ENCODE data around the gene ZBTB7C.

ZBTB7C gene

DNA sequence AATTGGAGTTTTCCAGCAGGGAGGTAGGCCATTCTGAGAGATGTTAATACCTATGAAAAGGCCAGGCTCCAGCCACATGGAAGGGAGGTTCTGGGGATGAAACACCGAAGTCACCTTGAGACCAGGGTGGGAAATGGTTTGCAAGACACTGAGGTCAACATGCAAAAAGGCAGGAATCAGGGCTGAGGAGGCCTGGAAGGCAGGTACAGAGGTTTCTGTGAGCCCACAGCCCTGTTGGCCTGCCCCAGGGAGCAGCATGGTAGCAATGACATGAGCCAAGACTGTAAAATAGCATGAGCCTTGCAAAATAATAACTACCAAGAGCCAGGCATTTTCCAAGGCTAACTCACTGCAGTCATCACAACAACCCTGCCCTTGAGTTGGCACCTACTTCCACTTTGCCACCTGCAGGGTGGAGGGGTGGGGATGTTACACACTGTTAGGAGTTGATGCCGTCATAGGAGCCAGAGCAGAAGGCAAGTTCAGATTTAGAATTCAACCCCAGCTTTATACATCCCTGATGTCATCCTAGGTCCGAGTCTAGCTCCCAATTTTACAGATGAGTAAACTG, 61.3 kb downstream of the ZBTB7C start:
- Histone ChIP-seq H3K4me3 (ENCODE audit: low read depth in 1 of 2, low read length in 2 of 2) (no peak overlapping the region), H3K27me3 (ENCODE audit: low read depth, low read length) (no peaks in the 10 kb centered on the region), H3K4me1 (ENCODE audit: control insufficient read depth in 1 of 2, insufficient read depth in 2 of 2, low read length in 2 of 2) (no peaks in the 10 kb centered on the region), H3K9me3 (ENCODE audit: control insufficient read depth in 1 of 2, low read length in 2 of 2) (no peaks in the 10 kb centered on the region), H3K36me3 (ENCODE audit: control insufficient read depth in 1 of 2, insufficient read depth in 2 of 2, low read length in 2 of 2) (no peaks in the 10 kb centered on the region), H3K27ac (ENCODE audit: low read length) (no peak overlapping the region)

- Histone ChIP-seq H3K27me3 (ENCODE audit: low read depth, low read length) (no peaks in the 10 kb centered on the region), H3K4me1 (ENCODE audit: control insufficient read depth in 1 of 2, insufficient read depth in 2 of 2, low read length in 2 of 2) (peaks cover 0 to 6% of the 10 kb centered on the region in 2 donors), H3K36me3 (ENCODE audit: control insufficient read depth in 1 of 2, insufficient read depth in 2 of 2, low read length in 2 of 2) (no peaks in the 10 kb centered on the region), H3K4me3 (ENCODE audit: low read depth in 1 of 2, low read length in 2 of 2) (no peak overlapping the region), H3K27ac (ENCODE audit: low read length) (no peak overlapping the region), H3K9me3 (ENCODE audit: control insufficient read depth in 1 of 2, low read length in 2 of 2) (no peaks in the 10 kb centered on the region)
Measured at GRCh38 chr18:48345596-48345995, 63.6 kb downstream of the ZBTB7C start.

- H3K27ac ChIP-seq (ENCODE audit: low read length), result no peak overlapping the region
Measured at GRCh38 chr18:48342581-48342980, 66.6 kb downstream of the ZBTB7C start.

DNA sequence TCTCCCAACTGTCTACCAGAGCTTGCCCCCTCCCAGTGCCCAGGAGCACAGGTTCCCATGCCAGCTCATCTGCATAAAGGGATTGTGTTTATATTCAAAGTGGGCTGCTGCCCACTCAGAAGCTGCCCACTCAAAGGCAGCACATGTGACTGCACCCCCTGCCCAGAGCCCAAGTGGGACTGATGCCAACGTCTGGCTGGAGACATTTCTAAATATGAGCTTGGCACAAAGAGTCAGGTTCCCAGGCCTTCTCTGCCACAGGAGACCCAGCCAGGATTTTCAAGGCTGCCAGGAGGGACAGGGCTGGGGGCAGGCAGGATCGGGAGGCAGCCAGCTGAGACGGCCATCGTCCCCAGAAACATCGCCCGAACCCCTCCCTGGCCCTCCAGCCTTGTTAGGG, 67.1 kb downstream of the ZBTB7C start:
- H3K4me3 ChIP-seq (ENCODE audit: low read depth in 1 of 2, low read length in 2 of 2), result no peak overlapping the region
- H3K27ac ChIP-seq (ENCODE audit: low read length), result no peak overlapping the region
- no peaks in the 10 kb centered on the region for H3K27me3 ChIP-seq (ENCODE audit: low read depth, low read length)
- H3K36me3 ChIP-seq (ENCODE audit: control insufficient read depth in 1 of 2, insufficient read depth in 2 of 2, low read length in 2 of 2), result no peaks in the 10 kb centered on the region
- peaks cover 0 to 6% of the 10 kb centered on the region in 2 donors for H3K4me1 ChIP-seq (ENCODE audit: control insufficient read depth in 1 of 2, insufficient read depth in 2 of 2, low read length in 2 of 2)
- no peaks in the 10 kb centered on the region for H3K9me3 ChIP-seq (ENCODE audit: control insufficient read depth in 1 of 2, low read length in 2 of 2)

More at GRCh38 chr18:48342581-48342980, 66.6 kb downstream of the ZBTB7C start:
- Histone ChIP-seq H3K9me3 (ENCODE audit: control insufficient read depth in 1 of 2, low read length in 2 of 2) (no peaks in the 10 kb centered on the region), H3K4me3 (ENCODE audit: low read depth in 1 of 2, low read length in 2 of 2) (no peak overlapping the region), H3K27me3 (ENCODE audit: low read depth, low read length) (no peaks in the 10 kb centered on the region), H3K36me3 (ENCODE audit: control insufficient read depth in 1 of 2, insufficient read depth in 2 of 2, low read length in 2 of 2) (no peaks in the 10 kb centered on the region), H3K4me1 (ENCODE audit: control insufficient read depth in 1 of 2, insufficient read depth in 2 of 2, low read length in 2 of 2) (peaks cover 0 to 6% of the 10 kb centered on the region in 2 donors)

DNA sequence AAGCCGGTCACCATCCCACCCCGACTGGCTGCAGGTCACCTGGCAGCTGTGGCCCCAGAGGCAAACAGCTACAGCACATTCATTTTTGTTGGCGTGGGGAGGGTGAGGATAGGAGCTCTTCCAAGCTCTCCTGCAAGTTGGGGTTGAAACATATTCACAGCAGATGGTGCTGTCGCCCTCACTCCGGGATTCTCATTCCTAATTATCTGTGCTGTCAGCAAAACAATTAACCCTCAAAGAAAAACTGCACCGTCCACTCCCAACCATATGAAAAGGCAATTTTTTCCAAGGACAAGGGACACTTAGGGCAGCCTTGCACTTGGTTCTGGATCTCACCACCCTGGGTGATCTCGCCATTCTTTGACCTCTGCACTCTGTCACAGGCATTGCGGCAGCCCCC, 68.6 kb downstream of the ZBTB7C start:
- H3K9me3 ChIP-seq (ENCODE audit: control insufficient read depth in 1 of 2, low read length in 2 of 2), result no peaks in the 10 kb centered on the region
- no peaks in the 10 kb centered on the region for H3K36me3 ChIP-seq (ENCODE audit: control insufficient read depth in 1 of 2, insufficient read depth in 2 of 2, low read length in 2 of 2)
- H3K27me3 ChIP-seq (ENCODE audit: low read depth, low read length), result no peaks in the 10 kb centered on the region
- H3K4me1 ChIP-seq (ENCODE audit: control insufficient read depth in 1 of 2, insufficient read depth in 2 of 2, low read length in 2 of 2), result peaks cover 0 to 6% of the 10 kb centered on the region in 2 donors
- no peak overlapping the region for H3K4me3 ChIP-seq (ENCODE audit: low read depth in 1 of 2, low read length in 2 of 2)
- H3K27ac ChIP-seq (ENCODE audit: low read length), result no peak overlapping the region

DNA sequence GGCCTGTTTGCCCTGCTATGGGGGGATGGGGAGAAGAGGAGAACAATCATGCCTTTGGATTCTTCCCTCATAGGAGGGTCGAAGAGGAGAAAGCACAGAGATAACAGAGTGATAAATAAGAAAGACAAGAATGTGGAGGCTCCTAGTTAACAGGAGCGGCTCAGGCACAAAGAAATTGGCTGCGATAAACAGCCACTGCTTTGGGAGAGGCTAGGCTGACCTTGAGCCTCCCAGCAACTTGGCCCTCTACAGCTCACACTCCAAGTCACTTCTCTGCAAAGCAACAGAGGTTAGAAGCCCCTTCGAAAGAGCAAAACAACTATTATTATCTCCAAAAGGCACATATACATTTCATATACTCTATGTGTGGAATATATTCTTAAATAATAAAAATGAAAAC, 69.5 kb downstream of the ZBTB7C start:
- Histone ChIP-seq H3K9me3 (ENCODE audit: control insufficient read depth in 1 of 2, low read length in 2 of 2) (no peaks in the 10 kb centered on the region), H3K36me3 (ENCODE audit: control insufficient read depth in 1 of 2, insufficient read depth in 2 of 2, low read length in 2 of 2) (no peaks in the 10 kb centered on the region), H3K27ac (ENCODE audit: low read length) (no peak overlapping the region), H3K4me3 (ENCODE audit: low read depth in 1 of 2, low read length in 2 of 2) (no peak overlapping the region), H3K4me1 (ENCODE audit: control insufficient read depth in 1 of 2, insufficient read depth in 2 of 2, low read length in 2 of 2) (peaks cover 0 to 6% of the 10 kb centered on the region in 2 donors), H3K27me3 (ENCODE audit: low read depth, low read length) (no peaks in the 10 kb centered on the region)

DNA sequence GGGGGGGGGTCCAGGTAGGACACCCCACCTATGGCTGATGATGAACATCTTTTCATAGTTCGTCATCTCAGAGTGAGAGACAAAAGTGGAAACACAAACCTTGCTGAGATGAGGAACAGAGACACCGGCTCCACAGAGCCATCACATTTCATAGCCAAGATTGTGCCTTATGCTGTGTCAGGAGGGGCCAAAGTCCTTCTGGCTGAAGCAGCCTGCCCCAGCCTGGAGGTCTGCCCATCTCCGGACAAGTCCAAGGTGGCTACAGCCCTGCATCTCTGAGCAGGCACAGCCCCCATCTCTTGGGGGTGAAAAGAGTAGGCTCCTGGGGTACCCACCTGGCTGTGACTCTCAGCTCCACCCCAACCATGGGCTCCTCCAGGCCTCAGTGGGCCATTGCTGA, 70.3 kb downstream of the ZBTB7C start:
- Histone ChIP-seq H3K4me3 (ENCODE audit: low read depth in 1 of 2, low read length in 2 of 2) (no peak overlapping the region), H3K9me3 (ENCODE audit: control insufficient read depth in 1 of 2, low read length in 2 of 2) (no peaks in the 10 kb centered on the region), H3K27me3 (ENCODE audit: low read depth, low read length) (no peaks in the 10 kb centered on the region), H3K4me1 (ENCODE audit: control insufficient read depth in 1 of 2, insufficient read depth in 2 of 2, low read length in 2 of 2) (peaks cover 0 to 6% of the 10 kb centered on the region in 2 donors), H3K27ac (ENCODE audit: low read length) (no peak overlapping the region), H3K36me3 (ENCODE audit: control insufficient read depth in 1 of 2, insufficient read depth in 2 of 2, low read length in 2 of 2) (no peaks in the 10 kb centered on the region)

- no peaks in the 10 kb centered on the region for H3K36me3 ChIP-seq (ENCODE audit: control insufficient read depth in 1 of 2, insufficient read depth in 2 of 2, low read length in 2 of 2)
- H3K27me3 ChIP-seq (ENCODE audit: low read depth, low read length), result no peaks in the 10 kb centered on the region
- no peaks in the 10 kb centered on the region for H3K9me3 ChIP-seq (ENCODE audit: control insufficient read depth in 1 of 2, low read length in 2 of 2)
- H3K4me3 ChIP-seq (ENCODE audit: low read depth in 1 of 2, low read length in 2 of 2), result no peak overlapping the region
- no peak overlapping the region for H3K27ac ChIP-seq (ENCODE audit: low read length)
- H3K4me1 ChIP-seq (ENCODE audit: control insufficient read depth in 1 of 2, insufficient read depth in 2 of 2, low read length in 2 of 2), result peaks cover 0 to under 1% of the 10 kb centered on the region in 2 donors
Measured at GRCh38 chr18:48337053-48337452, 72.1 kb downstream of the ZBTB7C start.

- no peaks in the 10 kb centered on the region for H3K9me3 ChIP-seq (ENCODE audit: control insufficient read depth in 1 of 2, low read length in 2 of 2)
- H3K27ac ChIP-seq (ENCODE audit: low read length), result no peak overlapping the region
- H3K4me3 ChIP-seq (ENCODE audit: low read depth in 1 of 2, low read length in 2 of 2), result no peak overlapping the region
- no peaks in the 10 kb centered on the region for H3K4me1 ChIP-seq (ENCODE audit: control insufficient read depth in 1 of 2, insufficient read depth in 2 of 2, low read length in 2 of 2)
- H3K36me3 ChIP-seq (ENCODE audit: control insufficient read depth in 1 of 2, insufficient read depth in 2 of 2, low read length in 2 of 2), result no peaks in the 10 kb centered on the region
- H3K27me3 ChIP-seq (ENCODE audit: low read depth, low read length), result no peaks in the 10 kb centered on the region
Measured at GRCh38 chr18:48336332-48336731, 72.9 kb downstream of the ZBTB7C start.

DNA sequence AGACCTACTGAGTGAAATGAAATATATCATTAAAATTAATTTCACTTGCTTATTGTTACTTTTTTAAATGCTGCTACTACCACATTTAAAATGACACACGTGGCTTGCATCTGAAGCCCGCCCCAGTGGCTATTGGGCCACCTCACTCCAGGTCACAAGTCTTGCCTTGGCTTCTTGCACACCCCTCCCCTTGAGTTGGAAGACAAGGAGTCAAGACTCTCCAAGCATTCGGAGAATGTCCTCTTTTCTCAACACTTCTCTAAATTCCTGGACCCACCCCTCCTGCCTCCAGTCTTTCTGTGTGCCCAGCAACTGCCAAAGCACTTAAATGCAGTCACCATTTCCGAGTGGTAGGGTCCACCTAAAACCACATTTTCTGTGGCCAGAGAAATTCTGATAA, 73.4 kb downstream of the ZBTB7C start:
- H3K4me1 ChIP-seq (ENCODE audit: control insufficient read depth in 1 of 2, insufficient read depth in 2 of 2, low read length in 2 of 2), result no peaks in the 10 kb centered on the region
- H3K4me3 ChIP-seq (ENCODE audit: low read depth in 1 of 2, low read length in 2 of 2), result no peak overlapping the region
- H3K27me3 ChIP-seq (ENCODE audit: low read depth, low read length), result no peaks in the 10 kb centered on the region
- H3K36me3 ChIP-seq (ENCODE audit: control insufficient read depth in 1 of 2, insufficient read depth in 2 of 2, low read length in 2 of 2), result no peaks in the 10 kb centered on the region
- no peaks in the 10 kb centered on the region for H3K9me3 ChIP-seq (ENCODE audit: control insufficient read depth in 1 of 2, low read length in 2 of 2)
- H3K27ac ChIP-seq (ENCODE audit: low read length), result no peak overlapping the region

GRCh38 chr18:48334845-48335244, 74.3 kb downstream of the ZBTB7C start:
- no peaks in the 10 kb centered on the region for H3K27me3 ChIP-seq (ENCODE audit: low read depth, low read length)
- H3K36me3 ChIP-seq (ENCODE audit: control insufficient read depth in 1 of 2, insufficient read depth in 2 of 2, low read length in 2 of 2), result no peaks in the 10 kb centered on the region
- no peak overlapping the region for H3K27ac ChIP-seq (ENCODE audit: low read length)
- H3K9me3 ChIP-seq (ENCODE audit: control insufficient read depth in 1 of 2, low read length in 2 of 2), result no peaks in the 10 kb centered on the region
- no peak overlapping the region for H3K4me3 ChIP-seq (ENCODE audit: low read depth in 1 of 2, low read length in 2 of 2)
- H3K4me1 ChIP-seq (ENCODE audit: control insufficient read depth in 1 of 2, insufficient read depth in 2 of 2, low read length in 2 of 2), result no peaks in the 10 kb centered on the region

- no peaks in the 10 kb centered on the region for H3K9me3 ChIP-seq (ENCODE audit: control insufficient read depth in 1 of 2, low read length in 2 of 2)
- H3K27me3 ChIP-seq (ENCODE audit: low read depth, low read length), result no peaks in the 10 kb centered on the region
- no peak overlapping the region for H3K4me3 ChIP-seq (ENCODE audit: low read depth in 1 of 2, low read length in 2 of 2)
- H3K27ac ChIP-seq (ENCODE audit: low read length), result no peak overlapping the region
- no peaks in the 10 kb centered on the region for H3K4me1 ChIP-seq (ENCODE audit: control insufficient read depth in 1 of 2, insufficient read depth in 2 of 2, low read length in 2 of 2)
- H3K36me3 ChIP-seq (ENCODE audit: control insufficient read depth in 1 of 2, insufficient read depth in 2 of 2, low read length in 2 of 2), result no peaks in the 10 kb centered on the region
Measured at GRCh38 chr18:48333563-48333962, 75.6 kb downstream of the ZBTB7C start.
